GM18858 (cell line): Measurements from ENCODE around the gene MARF1.
"Not testable (repeated sequence)": the region's sequence is repeated elsewhere in the genome, so short reads cannot be mapped to it uniquely, and the experiment has no call there.

ENCODE experiments used
- ATAC-seq: cut with Tn5 transposase; IDR thresholded peaks from one replicate; pipeline ENCODE4 v1.9.1; 2021; ENCODE audit not compliant: unreplicated experiment

MARF1 gene

DNA sequence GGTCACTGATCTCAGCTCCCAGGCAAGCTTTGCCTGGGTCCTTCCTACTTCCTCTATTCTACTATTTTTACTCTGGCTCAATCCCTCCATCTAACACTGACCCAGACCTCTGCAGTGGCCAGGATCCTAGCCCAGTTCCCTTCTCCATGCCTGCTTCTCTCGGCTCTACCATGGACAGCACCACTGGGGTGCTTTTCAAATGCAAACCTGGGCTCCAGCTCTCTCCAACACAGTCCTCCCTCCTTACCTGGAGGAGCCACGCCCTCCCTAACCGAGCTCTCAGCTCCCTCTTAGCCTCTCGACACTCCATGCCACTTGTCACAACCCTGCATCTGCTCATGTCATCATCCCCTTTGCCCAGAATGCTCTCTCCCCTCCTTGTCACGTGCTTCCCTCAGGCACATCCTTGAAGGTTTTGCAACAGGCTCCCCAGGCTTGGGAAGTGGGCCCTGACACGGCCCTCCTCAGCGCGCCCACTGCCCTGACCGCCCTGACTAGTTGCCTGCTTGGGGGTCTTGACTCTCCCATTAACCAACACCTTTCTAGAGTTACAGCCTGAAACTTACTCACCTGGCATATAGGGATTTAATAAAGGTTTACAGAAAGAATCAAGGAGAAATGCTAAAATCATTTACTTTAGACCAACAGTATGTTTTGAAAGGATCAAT is 41.6 kb downstream of the MARF1 start:
- no peak for ATAC-seq

DNA sequence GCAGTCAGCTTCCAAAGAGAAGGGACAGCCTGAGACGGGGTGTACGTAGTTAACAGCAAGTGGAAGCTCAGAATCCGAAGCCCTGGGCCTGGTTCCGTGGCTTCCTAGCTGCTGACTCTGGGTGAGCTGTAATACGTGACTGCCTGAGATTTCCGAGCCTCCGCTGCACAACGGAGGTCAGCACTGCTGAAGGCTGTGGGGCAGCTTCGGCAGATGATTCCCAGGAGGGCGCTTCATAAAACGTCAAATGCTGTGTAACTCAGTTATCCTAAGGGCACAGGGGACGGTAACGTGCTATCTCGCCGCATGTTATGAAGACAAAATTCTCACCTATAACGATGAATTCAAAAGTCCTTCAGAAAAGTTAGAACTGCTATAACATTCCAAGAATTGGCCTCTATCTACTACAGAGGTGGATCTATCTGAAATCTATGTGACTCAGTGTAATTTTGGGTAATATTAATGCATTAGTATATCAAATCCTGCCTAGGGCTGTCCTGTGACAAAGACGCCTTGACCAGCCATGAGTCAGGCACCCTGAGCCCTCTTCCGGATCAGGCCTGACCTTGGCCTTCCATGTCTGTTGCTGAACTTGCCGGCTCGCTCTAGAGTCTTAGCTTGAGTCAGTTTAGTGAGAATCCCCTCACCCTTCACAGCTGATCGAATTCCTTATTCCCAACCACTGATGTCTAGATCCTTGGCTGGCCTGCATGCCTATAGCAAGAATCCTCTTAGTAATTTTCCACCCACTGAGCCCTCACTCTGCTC is 43.5 kb downstream of the MARF1 start:
- ATAC-seq: no peak

DNA sequence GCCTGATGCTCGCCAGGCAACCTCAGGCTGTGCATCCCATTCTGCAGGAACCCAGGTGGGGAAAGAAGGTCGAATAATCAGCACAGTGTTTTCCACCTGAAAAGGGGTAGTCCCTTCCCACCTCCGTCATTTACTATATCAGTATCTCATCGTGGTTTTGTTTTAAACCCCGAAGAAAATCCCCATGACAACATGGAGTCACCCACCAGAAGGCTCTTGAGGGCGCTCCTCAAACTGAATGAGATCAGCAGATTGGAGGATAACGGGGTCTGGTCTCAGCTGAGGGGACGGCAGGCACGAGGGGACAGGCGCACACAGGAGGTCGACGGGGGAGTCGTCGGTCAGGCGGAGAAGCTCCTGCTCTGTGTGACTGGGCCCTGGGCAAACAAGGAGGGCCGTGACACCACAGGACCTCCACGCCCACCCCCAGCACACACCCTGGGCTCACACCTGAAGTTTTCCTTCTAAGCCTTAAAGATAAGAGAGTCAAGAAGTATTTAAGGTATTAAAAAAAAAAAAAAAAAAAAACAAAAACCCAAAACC is 44.2 kb downstream of the MARF1 start:
- ATAC-seq: no peak

DNA sequence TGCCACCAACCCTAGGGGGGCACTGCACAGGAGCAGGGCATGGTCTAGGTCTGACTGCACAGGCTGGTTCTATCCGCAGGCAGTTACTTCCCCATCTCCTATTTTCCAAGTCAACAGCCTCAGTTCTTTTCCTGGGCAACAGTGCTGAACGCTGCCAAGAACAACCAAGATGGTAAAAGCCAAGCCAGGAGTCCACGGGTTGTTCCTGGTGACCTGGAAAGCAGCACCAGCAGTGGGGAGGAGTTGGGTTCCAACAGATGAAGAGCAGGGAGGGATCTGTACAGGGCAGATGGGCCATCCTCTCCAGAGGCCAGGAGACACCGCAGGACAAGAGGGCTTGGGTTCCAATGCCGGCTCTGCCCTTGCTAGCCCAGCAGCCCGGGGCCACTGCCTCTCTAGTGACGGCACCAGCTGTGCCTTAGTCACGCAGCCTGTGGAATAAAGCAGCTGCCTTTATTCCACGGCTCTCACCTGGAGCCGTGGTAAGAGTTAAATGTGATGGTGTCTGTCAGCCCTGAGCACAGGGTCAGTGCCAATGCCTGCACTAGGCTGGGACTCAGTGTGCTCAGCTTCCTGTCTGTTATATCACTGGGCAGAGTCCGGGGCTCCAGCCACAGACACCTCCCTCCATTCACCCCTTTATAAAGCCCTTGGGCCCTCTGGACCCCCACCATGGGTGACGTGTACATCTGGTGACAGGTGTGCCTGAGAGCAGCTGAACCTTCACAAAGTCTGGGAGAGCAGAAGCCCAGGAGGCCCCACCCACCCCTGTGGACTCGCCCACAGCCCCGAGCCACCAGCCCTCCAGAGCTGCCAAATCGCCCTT is 44.9 kb downstream of the MARF1 start:
- ATAC-seq: no peak

DNA sequence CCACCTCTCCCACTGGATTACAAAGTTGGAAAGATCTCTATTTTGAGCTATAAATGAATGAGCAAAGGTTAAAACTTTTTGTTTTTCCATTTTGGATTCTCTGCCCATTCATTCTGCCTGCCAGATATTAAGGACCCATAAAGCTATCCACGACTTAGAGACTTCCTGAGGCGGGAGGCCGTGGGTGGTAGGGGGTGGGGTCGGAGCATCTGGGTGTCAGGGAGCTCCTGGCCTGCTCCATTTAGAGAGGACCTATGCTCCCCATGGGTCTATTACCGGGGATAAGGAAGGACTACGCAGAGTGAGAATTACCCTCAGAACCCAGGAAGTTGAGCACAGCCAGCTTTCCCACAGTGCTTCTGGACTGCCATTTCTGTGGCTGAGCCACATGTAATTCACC is 45.8 kb downstream of the MARF1 start:
- ATAC-seq: no peak

DNA sequence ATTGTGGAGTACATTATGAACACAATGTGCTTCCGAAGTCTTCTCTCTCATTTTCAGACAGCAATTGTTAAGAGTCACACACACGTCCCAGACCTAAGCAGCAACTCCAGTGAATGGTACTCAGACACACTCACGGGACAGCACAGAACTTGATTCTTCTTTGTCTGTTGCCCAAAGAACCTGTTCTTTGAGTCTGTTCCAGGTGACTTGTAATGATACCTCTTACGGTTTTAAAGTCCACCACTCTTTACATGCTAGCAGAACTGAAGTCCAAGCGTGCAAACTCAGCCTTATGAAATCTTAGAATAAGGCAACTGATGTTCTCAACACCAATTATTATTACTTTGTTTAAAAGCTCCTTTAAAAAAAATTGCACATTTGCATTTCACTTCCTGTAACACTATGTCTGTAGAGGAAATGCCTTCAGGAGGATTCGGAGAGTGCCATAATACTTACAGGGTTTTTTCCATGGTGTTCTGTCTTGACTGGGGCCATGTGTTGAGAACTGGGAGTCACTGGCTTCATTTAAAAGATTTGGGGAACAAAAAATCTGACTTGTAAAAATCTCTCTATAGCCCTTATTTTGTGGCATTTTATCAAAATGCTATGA is 48.1 kb downstream of the MARF1 start:
- ATAC-seq: no peak

DNA sequence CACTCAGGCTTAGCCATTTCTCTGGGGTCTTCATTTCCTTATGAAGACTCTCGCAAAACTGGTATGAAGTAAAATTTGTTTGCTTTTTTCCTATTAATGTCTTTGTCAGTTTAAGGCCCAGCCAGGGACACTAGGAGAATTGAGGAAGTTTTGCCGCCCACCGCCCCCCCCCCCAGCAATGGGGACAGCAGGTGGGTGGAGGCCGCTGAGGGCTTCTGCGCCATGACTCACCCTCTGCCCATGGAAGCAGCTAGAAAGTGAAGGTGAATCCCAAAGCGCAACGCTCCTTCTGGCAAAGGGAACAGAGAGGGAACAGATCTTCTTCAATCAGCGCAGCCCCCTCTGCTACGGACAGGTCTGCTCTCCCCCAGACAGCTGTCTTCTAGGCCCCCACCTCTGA is 49.7 kb downstream of the MARF1 start:
- no peak for ATAC-seq

DNA sequence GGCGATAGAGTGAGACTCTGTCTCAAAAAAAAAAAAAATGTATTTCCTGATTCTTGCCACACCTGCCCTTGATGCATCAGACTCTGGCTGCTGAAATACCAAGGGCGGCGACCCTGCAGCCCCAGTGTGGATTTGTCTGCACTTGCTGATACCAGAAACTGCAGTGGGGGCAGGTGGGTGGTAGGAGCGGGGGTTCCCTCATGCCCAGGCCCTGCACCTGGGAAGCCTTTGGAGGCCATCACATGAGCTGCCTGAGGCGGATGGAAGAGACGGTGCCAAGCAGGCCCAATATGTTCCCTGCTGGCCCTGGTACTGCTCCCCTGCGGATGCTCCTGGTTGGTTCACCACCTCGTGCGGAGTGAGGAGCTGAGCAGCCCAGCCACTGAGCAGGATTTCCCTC is 50.6 kb downstream of the MARF1 start:
- ATAC-seq: no peak

DNA sequence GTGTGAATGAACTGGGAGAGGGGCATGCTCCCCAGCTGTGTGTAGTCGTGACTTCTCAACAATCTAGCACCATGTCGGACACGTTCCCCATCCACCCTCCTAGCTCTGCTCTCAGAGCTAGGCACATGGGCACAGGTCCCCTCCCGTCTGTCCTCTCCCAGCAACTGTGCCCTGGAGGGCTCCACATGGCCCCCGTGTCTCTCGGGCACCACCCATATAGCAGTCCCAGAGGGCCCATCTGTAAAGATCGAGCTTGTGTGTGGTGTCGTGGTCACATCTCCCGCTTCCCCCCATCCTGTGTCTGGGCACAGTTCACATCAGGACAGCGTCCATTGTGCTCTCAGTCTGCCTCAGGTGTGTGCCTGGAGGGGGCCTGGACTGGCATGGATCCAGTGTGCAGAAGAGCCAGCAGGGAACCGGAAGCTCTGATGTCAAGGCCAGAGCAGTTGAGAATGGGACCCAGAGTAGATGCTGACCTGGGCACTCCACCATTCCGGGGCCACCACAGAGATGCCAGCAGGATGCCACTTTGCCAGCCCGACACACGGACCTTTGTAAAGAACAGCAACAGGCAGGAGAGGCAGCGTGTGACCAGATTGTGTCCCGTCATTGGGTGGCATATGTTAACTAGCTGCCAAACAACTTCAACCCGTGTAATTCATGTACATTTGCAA is 55.7 kb downstream of the MARF1 start:
- ATAC-seq: no peak

DNA sequence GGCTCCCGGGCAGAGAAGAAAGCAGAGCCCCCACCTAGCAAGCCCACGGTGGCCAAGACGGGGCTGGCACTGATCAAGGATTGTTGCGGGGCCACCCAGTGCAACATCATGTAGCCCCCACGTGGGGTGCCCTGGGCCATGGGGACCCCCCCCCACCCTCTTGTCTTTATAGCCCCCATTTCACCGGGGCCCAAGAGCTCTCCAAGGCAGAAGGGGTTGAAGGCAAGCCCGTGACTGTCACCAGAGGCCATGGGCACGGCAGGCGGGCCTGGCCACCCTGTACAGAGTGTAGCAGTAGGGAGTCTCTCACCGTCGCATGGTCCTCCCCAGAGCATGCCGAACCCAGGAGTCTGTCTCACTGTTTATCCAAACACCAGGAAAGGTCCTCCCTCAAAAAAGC is 56.2 kb downstream of the MARF1 start:
- ATAC-seq: no peak

DNA sequence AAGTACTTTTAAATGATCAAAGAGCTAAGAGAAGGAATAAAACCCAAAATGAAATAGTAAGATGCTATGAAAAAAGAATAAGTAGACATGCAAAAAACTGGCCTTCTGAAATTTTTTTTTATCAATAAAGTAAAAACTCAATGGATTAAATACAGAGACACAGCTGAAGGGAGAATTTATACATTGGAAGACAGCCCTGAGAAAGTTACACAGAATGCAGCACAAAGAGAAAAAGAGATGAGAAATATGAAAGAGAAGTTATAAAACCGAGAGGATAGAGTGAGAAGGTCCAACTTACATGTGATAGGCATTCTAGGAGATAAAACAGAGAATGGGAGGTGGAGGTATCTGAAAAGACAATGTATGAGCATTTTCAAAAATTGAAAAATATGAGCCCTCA is 57.0 kb downstream of the MARF1 start:
- no peak for ATAC-seq

DNA sequence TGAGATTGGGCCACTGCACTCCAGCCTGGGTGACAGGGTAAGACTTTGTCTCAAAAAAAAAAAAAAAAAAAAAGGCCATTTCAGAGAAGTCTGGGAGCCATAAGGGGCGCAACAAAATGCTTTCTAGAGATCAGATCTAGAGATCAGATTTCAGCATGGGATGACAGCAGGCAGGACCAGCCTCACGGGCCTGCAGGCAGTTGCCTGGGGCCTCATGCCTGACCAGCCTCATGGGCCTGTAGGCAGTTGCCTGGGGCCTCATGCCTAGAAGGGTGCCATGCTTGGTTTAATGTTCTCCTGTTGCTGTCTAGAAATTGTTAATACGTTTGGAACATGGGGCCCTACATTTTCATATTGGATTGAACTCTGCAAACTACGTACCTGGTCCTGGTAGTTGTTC is 59.4 kb downstream of the MARF1 start:
- no peak for ATAC-seq

DNA sequence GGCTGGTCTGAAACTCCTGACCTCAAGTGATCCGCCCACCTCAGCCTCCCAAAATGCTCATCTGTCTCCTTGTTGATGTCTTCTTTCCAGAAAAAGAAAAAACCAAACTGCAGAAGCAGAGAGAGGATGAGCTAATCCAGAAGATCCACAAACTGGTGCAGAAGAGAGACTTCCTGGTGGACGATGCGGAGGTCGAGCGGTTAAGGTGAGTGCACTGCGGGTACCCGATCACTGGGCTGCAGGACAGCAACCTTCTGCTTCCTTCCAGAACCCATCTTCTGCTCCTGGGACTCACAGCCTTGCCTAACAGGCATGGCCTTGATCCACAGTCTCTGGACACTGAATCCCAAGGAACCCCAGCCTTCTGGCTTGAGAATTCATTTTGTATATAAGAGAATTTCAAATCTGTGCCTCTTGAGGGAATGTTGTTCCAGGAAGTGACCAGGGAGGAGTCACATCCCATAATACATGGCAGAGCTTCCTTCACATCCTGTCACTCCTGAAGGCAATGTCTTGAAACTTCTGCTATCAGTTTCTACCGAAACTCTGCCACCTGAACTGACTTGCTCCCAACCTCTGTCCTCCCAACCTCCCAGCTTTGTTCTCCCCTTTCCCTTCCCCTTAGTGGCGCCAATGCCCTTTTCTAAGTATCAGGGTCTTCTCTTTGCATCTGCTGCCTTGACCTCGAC is 61.7 kb downstream of the MARF1 start:
- ATAC-seq: no peak

DNA sequence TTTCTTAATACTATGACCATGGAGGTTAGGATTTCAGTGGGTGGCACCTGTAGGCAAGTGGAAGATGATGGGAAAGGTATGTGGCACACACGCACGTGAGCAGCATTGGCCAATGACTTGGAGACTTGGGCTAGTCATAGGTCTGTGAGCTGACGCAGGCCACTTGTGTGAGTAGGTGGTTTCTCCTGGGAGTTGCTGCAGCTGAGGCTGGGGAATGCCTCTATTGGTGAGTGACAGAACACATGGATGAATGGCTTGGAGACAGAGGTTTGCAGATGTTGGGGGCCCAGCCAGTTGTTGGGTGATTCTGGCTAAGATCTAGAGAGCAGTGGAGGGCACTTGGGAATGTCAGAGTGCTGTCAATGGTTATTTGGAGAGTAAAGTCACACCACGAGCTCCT is 64.1 kb downstream of the MARF1 start:
- ATAC-seq: no peak

DNA sequence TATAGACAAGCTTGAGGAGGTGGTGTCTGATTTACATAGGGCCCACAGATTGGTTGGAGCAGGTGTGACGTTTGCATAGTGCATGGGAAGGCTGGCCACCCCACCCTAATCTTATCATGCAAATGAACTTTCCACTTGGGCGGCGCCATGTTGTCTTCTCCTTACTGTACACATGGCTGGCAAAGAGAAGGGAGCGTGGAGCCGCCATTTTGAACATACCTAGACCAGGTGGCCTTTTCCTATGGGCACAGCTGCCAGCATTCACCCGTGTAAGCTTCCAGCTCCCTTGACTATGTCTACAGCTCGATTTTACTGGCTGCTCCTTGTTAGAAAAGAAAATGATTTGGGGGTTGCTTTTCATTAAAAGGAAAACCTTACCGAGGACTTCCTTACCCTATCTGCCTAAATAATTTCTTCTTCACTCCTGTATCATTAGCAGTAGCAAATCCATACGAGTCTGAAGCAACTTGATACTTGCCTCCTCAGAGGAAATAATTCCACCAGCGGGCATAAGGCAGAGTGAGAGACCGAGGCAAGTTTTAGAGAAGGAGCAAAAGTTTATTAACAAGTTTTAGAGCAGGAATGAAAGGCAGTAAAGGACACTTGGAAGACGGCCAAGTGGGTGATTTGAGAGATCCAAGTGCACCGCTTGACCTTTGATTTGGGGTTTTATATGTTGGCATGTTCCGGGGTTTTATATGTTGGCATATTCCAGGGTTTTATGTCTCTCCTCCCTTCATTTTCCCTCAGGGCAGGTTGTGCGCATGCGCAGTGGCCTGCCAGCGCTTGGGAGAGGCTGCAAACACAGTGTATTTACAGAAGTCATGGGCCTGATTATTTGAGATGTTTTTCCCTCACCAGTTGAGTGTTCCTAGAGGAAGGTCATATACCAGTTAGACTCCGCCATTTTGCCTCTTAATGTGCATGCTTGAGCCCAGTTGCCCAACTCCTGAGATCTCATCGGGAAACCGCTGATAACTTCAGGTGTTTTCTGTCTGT is 65.7 kb downstream of the MARF1 start:
- ATAC-seq: no peak

DNA sequence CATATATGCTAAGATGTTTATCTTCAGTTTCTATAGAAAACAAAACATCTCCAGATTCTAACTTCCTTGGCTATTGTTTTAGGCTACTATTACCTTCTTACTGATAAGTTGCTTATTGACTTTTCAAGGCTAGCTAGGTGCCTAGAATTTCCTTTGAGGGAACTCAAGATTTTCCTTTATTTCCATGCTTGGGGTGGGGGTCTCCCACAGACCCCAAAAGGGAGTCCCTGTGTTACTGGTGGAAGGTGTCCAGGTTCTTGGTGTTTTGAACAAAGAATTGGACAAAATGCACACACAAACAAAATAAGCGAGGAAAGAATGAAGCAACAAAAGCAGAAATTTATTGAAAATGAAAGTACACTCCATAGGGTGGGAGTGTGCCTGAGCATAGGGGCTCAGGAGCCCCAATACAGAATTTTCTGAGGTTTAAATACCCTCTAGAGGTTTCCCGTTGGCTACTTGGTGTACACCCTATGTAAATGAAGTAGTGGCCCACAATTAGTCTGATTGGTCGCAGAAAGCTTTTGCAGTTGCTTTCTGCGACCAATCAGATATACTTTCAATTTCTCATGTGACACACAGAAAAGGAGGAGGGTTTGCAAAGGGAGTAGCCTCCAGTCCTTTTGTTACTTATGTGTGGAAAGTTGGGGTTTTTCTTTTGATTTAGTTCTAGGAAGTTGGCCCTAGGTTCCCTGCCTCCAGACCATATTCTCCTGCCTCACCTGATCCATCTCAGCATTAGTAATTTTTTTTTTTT is 67.5 kb downstream of the MARF1 start:
- ATAC-seq: no peak

DNA sequence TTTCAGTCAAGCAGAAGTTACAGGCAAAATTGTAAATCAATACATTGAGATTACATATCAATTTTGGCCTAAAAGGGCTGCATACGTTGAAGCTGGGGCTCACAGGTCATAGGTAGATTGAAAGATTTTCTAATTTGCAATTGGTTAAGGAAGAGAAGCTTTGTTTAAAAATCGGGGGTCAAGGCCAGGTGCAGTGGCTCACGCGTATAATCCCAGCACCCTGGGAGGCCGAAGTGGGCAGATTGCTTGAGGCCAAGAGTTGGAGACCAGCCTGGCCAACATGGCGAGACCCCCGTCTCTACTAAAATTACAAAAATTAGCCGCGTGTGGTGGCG is 68.4 kb downstream of the MARF1 start:
- ATAC-seq: no peak

DNA sequence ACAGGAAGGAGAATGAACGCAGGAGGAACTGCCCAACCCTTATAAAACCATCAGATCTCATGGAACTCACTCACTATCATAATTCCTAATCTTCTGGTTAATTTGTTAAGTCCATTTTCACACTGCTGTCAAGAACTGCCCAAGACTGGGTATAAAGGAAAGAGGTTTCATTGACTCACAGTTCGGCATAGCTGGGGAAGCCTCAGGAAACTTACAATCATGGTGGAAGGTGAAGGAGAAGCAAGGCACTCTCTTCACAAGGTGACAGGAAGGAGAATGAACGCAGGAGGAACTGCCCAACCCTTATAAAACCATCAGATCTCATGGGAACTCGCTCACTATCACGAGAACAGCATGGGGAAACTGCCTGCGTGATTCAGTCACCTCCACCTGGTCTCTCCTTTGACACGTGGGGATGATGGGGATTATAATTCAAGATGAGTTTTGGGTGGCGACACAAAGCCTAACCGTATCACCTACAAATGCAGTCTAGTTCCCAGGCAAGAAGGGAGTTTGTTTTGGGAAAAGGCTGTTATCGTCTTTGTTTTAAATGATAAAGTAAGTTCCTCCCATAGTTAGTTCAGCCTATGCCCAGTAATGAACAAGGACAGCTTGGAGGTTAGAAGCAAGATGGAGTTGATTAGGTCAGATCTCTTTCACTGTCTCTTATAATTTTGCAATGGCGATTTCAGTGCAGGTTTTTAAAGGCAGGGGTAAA is 68.9 kb downstream of the MARF1 start:
- not testable (repeated sequence) for ATAC-seq
